Common myeloid progenitor, CD34-positive (primary cell): Measurements from ENCODE around the gene PARN.

Experiments
- CTCF ChIA-PET: fragments of 350-600 bp; sonication (Branson Sonifier 250); formaldehyde crosslinking; loops from one replicate; lab custom pipeline; 2021; ENCODE audit warnings: antibody characterized with exemption; lab: Charles Lee
- POLR2A ChIA-PET: fragments of 350-600 bp; sonication (Branson Sonifier 250); formaldehyde crosslinking; loops from one replicate; lab custom pipeline; 2021; ENCODE audit warnings: antibody characterized with exemption; lab: Charles Lee
- DNase-seq, 3 donors: peaks; one replicate each; pipeline versions ENCODE4 v3.0.0 to v3.0.0-alpha.2; 2013
- H3K27ac ChIP-seq, 2 experiments: 1 replicate in 1 of 2; 2 replicates in 1 of 2; pipeline ENCODE4 v1.7.0; 2013; ENCODE audit warnings: inconsistent platforms in 2 of 2, low read length in 2 of 2, mild to moderate bottlenecking in 2 of 2, low read depth in 1 of 2, moderate library complexity in 1 of 2; ENCODE audit not compliant: severe bottlenecking in 2 of 2, insufficient read depth in 1 of 2, poor library complexity in 1 of 2
- H3K27me3 ChIP-seq, 5 experiments: replicated peaks in 2 of 5; 1 replicate in 3 of 5; 2 replicates in 2 of 5; pipeline versions ENCODE4 v1.6.1 to v1.7.0; 2013; ENCODE audit warnings: low read length in 4 of 5, mild to moderate bottlenecking in 2 of 5, moderate library complexity in 2 of 5, inconsistent platforms in 1 of 5; ENCODE audit not compliant: insufficient read depth in 5 of 5, control insufficient read depth in 4 of 5
- H3K36me3 ChIP-seq, 4 experiments: 1 replicate in 2 of 4; 2 replicates in 2 of 4; pipeline versions ENCODE4 v1.6.1 to v1.7.0; 2013; ENCODE audit warnings: low read length in 3 of 4, control low read depth in 1 of 4, mild to moderate bottlenecking in 1 of 4; ENCODE audit not compliant: control insufficient read depth in 4 of 4, insufficient read depth in 4 of 4
- H3K4me1 ChIP-seq, 4 experiments: 1 replicate in 3 of 4; 2 replicates in 1 of 4; pipeline versions ENCODE4 v1.6.1 to v1.7.1; 2013; ENCODE audit warnings: low read length in 3 of 4, mild to moderate bottlenecking in 3 of 4, control low read depth in 1 of 4, inconsistent platforms in 1 of 4, moderate library complexity in 1 of 4; ENCODE audit not compliant: control insufficient read depth in 4 of 4, insufficient read depth in 4 of 4; ENCODE audit errors: control extremely low read depth in 1 of 4
- H3K4me3 ChIP-seq, 7 experiments: 1 replicate in 4 of 7; 2 replicates in 3 of 7; pipeline versions ENCODE4 v1.5.1 to v1.7.0; 2013; ENCODE audit warnings: mild to moderate bottlenecking in 7 of 7, low read length in 6 of 7, moderate library complexity in 6 of 7, inconsistent platforms in 2 of 7, low read depth in 2 of 7, control low read depth in 1 of 7; ENCODE audit not compliant: insufficient read depth in 4 of 7, control insufficient read depth in 1 of 7; ENCODE audit errors: extremely low read depth in 1 of 7
- H3K9me3 ChIP-seq, 5 experiments: 1 replicate in 4 of 5; 2 replicates in 1 of 5; pipeline versions ENCODE4 v1.6.1 to v1.7.1; 2013; ENCODE audit warnings: low read length in 4 of 5, mild to moderate bottlenecking in 2 of 5, inconsistent platforms in 1 of 5, low read depth in 1 of 5, moderate library complexity in 1 of 5; ENCODE audit not compliant: control insufficient read depth in 4 of 5, insufficient read depth in 2 of 5; ENCODE audit errors: control extremely low read depth in 1 of 5
- WGBS: methylation state at CpG from one replicate; pipeline ENCODE4 v1.1.5; 2013; ENCODE audit not compliant: insufficient coverage; 5-methylcytosine and 5-hydroxymethylcytosine counted together

The PARN gene

GRCh38 chr16:14668556-14669223 is 38.6 kb upstream of the PARN start:
- H3K27ac ChIP-seq = no peak overlapping the region
- peaks cover 20 to 49% (median 39%) of the 10 kb centered on the region in 4 experiments for H3K36me3 ChIP-seq
- H3K9me3 ChIP-seq = no peaks in the 10 kb centered on the region
- CTCF ChIA-PET = no interaction called here
- no peak overlapping the region for H3K4me3 ChIP-seq
- no peaks in the 10 kb centered on the region for H3K4me1 ChIP-seq
- no peak for DNase-seq
- POLR2A ChIA-PET = interaction anchor here (0.7 kb wide), 1 partner anchor 27 kb away, joined by 4 read pairs; no protein-coding TSS in a partner anchor
- H3K27me3 ChIP-seq = no peaks in the 10 kb centered on the region
- 100% methylated on average over 3 of the region's 7 CpGs for WGBS

- no peaks in the 10 kb centered on the region for H3K9me3 ChIP-seq
- CTCF ChIA-PET = no interaction called here
- POLR2A ChIA-PET = no interaction called here
- H3K36me3 ChIP-seq = peaks cover 20 to 57% (median 45%) of the 10 kb centered on the region in 4 experiments
- no peak overlapping the region for H3K4me3 ChIP-seq
- H3K4me1 ChIP-seq = no peaks in the 10 kb centered on the region
- 95% methylated on average over 14 of the region's 16 CpGs for WGBS
- DNase-seq = no peak
- peak overlapping the region in 1 of 2 experiments; percentile 1 for H3K27ac ChIP-seq
- H3K27me3 ChIP-seq = no peaks in the 10 kb centered on the region
These were observed 37.5 kb upstream of the PARN start for GRCh38 chr16:14667347-14668266.

- H3K27ac ChIP-seq = no peak overlapping the region
- H3K9me3 ChIP-seq = no peaks in the 10 kb centered on the region
- H3K4me1 ChIP-seq = peaks cover 0 to 2% (median 0%) of the 10 kb centered on the region in 4 experiments
- peak in 2 of 3 donors; percentile 8 to 19 for DNase-seq
- WGBS = 100% methylated on average over 1 of the region's 2 CpGs
- H3K4me3 ChIP-seq = no peak overlapping the region
- POLR2A ChIA-PET = no interaction called here
- peaks cover 13 to 64% (median 31%) of the 10 kb centered on the region in 4 experiments for H3K36me3 ChIP-seq
- no peaks in the 10 kb centered on the region for H3K27me3 ChIP-seq
- CTCF ChIA-PET = no interaction called here
These were observed 28.0 kb upstream of the PARN start for GRCh38 chr16:14658063-14658462.

- Histone ChIP-seq H3K27ac (no peak overlapping the region), H3K27me3 (no peaks in the 10 kb centered on the region), H3K4me3 (no peak overlapping the region), H3K4me1 (peaks cover 0 to under 1% (median 0%) of the 10 kb centered on the region in 4 experiments), H3K9me3 (no peaks in the 10 kb centered on the region), H3K36me3 (peaks cover 15 to 78% (median 44%) of the 10 kb centered on the region in 4 experiments)
- ChIA-PET POLR2A (interaction anchor here (0.7 kb wide), 1 partner anchor 68 kb away, joined by 4 read pairs; no protein-coding TSS in a partner anchor), CTCF (no interaction called here)
- WGBS = 100% methylated on average over 1 of the region's 2 CpGs
- DNase-seq = no peak
These were observed 22.7 kb upstream of the PARN start for GRCh38 chr16:14652726-14653125.

- 87% methylated on average over 3 of the region's 6 CpGs for WGBS
- Histone ChIP-seq H3K4me3 (no peak overlapping the region), H3K27ac (no peak overlapping the region), H3K9me3 (no peaks in the 10 kb centered on the region), H3K27me3 (no peaks in the 10 kb centered on the region), H3K4me1 (no peaks in the 10 kb centered on the region), H3K36me3 (peaks cover 14 to 76% (median 40%) of the 10 kb centered on the region in 4 experiments)
- no peak for DNase-seq
- CTCF ChIA-PET = no interaction called here
- POLR2A ChIA-PET = no interaction called here
These were observed 20.6 kb upstream of the PARN start for GRCh38 chr16:14650629-14651028.

GRCh38 chr16:14649816-14650215 is 19.8 kb upstream of the PARN start:
- H3K27me3 ChIP-seq = no peaks in the 10 kb centered on the region
- H3K27ac ChIP-seq = no peak overlapping the region
- CTCF ChIA-PET = no interaction called here
- POLR2A ChIA-PET = no interaction called here
- H3K9me3 ChIP-seq = no peaks in the 10 kb centered on the region
- H3K4me1 ChIP-seq = no peaks in the 10 kb centered on the region
- peaks cover 18 to 79% (median 43%) of the 10 kb centered on the region in 4 experiments for H3K36me3 ChIP-seq
- H3K4me3 ChIP-seq = no peak overlapping the region
- DNase-seq = no peak
- WGBS = 99% methylated on average over 9 of the region's 10 CpGs
